ENCODE data around the gene AIRE.
"Not testable (repeated sequence)": the region's sequence is repeated elsewhere in the genome, so short reads cannot be mapped to it uniquely, and the experiment has no call there.

The AIRE gene

GRCh38 chr21:44265734-44266270 lies 19.9 kb upstream of the AIRE start:
- H3K4me3 ChIP-seq (ENCODE audit: low read depth, low read length): no peak overlapping the region

- H3K4me3 ChIP-seq (ENCODE audit: low read depth, low read length): no peak overlapping the region
Observed at GRCh38 chr21:44267655-44268142, 18.0 kb upstream of the AIRE start.

- no peak overlapping the region for H3K4me3 ChIP-seq (ENCODE audit: low read depth, low read length)
Observed at GRCh38 chr21:44269090-44269489, 16.6 kb upstream of the AIRE start.

DNA sequence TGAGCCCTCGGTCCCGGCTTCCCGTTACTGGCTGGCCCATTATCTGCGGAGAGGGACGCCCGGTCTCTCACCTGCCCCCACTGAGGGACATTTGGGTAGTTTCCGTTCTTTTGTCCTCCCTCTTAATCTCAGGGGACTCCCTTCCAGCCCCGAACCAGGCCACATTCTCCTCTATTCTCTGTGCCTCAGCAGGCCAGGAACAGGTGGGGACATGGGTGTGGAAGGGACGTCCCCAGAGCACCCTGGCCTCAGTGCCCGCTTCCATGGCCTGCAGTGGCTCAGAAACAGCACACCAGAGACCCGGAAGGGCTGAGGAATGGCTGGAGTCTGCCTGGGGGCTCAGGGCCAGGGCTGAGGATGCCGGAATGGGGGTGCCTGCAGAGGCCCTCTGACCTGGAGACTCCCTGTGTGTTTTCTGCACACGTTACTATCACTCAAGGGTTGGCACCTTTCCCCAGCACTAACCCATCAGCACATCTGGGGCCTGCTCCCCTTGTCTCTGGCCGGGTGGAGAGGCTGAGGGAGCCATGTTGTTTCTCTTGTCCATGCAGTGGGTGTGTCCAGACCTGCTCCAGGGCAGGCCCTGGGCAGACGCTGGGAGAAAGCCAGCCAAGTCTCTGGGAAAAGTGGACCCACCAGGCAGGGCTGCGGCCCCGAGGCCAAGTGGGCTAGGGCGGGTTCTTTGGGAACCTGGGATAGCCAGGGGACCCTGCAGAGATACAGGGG lies 14.0 kb upstream of the AIRE start:
- H3K4me3 ChIP-seq (ENCODE audit: low read depth, low read length): no peak overlapping the region

DNA sequence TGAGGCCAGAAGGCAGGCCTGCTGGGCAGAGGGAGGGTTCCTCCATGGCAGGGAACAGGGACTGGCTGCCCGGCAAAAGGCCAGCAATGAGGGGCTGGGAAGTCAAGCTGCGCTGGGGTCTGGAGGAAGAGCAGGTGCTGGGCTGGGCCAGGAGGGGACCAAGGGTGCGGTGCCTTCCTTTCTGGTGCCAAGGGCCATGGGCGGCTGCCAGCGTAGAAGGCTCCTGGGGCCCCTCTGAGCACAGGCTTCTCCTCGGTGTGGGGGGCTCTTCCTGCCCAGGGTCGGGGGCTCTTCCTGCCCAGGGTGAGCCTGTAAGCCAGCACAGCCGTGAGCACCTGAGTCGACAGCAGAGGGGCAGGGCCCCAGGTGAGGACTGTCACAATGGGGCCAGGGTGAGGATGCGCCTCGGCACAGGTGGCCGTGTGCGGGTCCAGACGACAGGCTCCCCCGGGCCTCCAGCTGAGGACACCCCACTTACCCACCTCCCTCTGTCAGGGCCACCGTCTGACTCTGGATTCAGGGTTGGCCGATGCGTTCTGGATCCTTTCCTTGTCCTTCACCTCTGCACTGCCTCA lies 13.3 kb upstream of the AIRE start:
- H3K4me3 ChIP-seq (ENCODE audit: low read depth, low read length): no peak overlapping the region

GRCh38 chr21:44273046-44273445 lies 12.6 kb upstream of the AIRE start:
- H3K4me3 ChIP-seq (ENCODE audit: low read depth, low read length): no peak overlapping the region

GRCh38 chr21:44275041-44275440 lies 10.6 kb upstream of the AIRE start:
- H3K4me3 ChIP-seq (ENCODE audit: low read depth, low read length): no peak overlapping the region

DNA sequence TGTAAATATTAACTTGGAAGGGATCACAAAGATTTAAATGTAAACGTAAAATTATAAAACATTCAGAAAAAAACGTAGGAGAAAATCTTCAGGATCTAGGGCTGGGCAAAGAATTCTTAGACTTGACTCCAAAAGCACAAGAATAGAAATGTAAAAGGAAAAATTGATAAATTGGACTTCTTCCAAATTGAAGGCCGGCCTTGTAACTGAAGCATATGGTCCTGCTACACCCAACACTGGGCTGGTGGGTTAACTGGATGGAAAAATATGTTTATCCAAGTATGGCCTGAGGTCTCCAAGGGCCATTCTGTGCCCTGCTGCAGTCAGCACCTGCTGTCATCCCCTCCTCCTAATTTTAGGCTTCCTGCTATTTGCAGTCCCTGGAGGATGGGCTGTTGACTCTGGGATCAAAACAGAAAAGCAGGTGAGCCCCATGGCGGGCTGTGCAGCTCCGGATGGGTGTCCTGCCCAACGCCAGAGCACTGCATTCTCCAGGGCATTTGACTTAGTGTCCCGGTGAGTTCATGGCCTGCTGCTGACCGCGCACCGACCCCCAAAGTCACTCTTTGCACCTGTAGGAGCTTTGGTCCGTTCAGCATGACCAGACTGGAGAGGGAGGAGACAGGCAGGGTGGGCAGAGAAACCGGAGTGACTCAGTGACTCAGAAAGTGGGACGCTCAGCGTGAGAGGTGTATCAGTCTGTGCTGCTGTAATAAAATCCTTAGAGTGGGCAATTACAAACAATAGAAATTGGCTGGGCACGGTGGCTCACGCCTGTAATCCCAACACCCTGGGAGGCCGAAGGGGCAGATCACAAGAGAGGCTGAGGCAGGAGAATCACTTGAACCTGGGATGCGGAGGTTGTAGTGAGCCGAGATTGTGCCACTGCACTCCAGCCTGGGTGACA lies 6.1 kb upstream of the AIRE start:
- no peak overlapping the region for H3K4me3 ChIP-seq (ENCODE audit: low read depth, low read length)

- no peak overlapping the region for H3K4me3 ChIP-seq (ENCODE audit: low read depth, low read length)
Observed at GRCh38 chr21:44281801-44282200, 3.9 kb upstream of the AIRE start.

- no peak overlapping the region for H3K4me3 ChIP-seq (ENCODE audit: low read depth, low read length)
Observed at GRCh38 chr21:44282370-44282769, 3.3 kb upstream of the AIRE start.

GRCh38 chr21:44283211-44283785 lies 2.4 kb upstream of the AIRE start:
- not testable (repeated sequence) for H3K4me3 ChIP-seq (ENCODE audit: low read depth, low read length)

GRCh38 chr21:44283948-44284347 lies 1.7 kb upstream of the AIRE start:
- no peak overlapping the region for H3K4me3 ChIP-seq (ENCODE audit: low read depth, low read length)

- no peak overlapping the region for H3K4me3 ChIP-seq (ENCODE audit: low read depth, low read length)
Observed at GRCh38 chr21:44286086-44286715, 525 bp downstream of the AIRE start.

- no peak overlapping the region for H3K4me3 ChIP-seq (ENCODE audit: low read depth, low read length)
Observed at GRCh38 chr21:44286716-44287632, 1.3 kb downstream of the AIRE start.

DNA sequence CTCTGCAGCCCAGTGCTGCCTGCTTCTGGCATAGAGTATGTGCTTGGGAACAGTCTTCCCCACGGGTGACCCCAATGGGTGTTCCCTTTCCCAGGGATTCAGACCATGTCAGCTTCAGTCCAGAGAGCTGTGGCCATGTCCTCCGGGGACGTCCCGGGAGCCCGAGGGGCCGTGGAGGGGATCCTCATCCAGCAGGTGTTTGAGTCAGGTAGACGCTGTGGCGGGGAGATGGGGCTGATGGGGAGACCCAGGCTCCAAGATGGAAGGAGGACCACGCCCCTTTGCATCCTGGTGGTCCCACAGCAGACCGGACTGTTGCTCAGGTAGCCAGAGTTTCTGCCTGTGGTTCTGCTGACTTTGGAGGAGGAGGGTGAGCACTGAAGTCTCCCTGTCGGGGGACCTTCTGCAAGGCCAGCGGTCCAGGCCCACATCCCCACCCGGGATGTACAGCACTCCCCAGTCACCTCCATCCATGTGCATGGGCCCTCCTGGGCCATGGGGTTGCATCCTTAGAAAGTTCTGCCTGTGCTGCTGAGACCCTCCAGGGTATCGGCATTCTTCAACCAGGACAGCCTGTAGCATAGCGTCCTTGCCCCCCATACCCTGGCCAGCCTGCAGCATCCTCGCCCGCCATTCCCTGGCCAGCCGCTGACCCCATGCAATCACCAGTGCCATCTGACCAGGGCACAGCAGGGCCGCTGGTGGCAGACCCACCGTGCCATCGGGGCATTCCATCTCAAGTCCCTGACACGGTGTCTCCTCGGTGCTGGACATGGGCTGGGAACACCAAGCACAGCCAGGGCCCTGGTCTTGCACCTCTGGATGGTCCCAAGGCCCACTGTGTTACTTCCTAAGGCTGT lies 2.8 kb downstream of the AIRE start:
- no peak overlapping the region for H3K4me3 ChIP-seq (ENCODE audit: low read depth, low read length)

GRCh38 chr21:44289381-44290010 lies 3.8 kb downstream of the AIRE start:
- H3K4me3 ChIP-seq (ENCODE audit: low read depth, low read length): no peak overlapping the region

- H3K4me3 ChIP-seq (ENCODE audit: low read depth, low read length): no peak overlapping the region
Observed at GRCh38 chr21:44290327-44291077, 4.8 kb downstream of the AIRE start.
